Stimulated activated CD4-positive, alpha-beta T cell treated with anti-CD3 and anti-CD28 coated beads, Interleukin-12 subunit alpha, Interleukin-12 subunit beta, amount 100 ng/mL, for 4 hours (primary cell): ENCODE results near the gene C1orf50.
"Not testable (repeated sequence)": the region's sequence is repeated elsewhere in the genome, so short reads cannot be mapped to it uniquely, and the experiment has no call there.

ENCODE experiments used
- DNase-seq: peaks from one replicate; pipeline ENCODE4 v3.0.0-alpha.2; 2020

The C1orf50 gene

DNA sequence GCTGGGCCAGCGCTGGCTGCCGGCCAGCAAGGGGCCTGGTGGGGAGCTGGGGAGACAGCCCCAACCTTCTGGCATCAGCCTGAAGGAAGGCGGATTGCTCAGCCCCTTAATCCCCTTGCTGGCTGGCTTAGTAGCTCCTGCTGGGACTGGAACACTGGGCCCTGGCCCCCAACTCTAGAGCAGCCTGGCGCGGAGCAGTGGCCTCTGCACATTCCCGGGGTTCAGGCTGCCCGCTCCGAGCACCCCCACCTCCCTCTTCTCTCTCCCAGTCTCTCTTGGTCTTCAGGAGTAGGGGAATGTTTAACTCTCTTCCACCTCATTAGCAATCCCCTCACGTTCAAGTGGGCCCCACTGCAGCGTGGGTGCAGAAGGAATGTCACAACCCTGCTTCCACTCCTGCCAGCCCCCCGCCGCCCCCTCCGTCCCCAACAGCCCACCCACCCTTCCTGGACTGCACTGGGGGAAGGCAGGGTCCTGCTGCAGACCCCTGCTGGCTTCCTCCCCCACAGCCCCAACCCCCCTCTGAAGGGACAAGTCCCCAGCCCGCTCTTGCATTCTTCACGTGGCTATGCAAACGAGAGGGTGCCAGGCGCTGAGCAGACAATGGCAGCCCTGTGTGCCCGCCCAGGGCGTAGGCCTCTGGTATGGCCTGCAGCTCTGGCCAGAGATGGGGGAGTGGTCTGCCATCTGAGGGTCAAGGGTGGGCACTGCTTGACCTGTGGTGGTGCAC, 26.0 kb upstream of the C1orf50 start:
- DNase-seq = no peak

GRCh38 chr1:42741706-42742105, 25.3 kb upstream of the C1orf50 start:
- no peak for DNase-seq

- DNase-seq = no peak
Observed at GRCh38 chr1:42742141-42742540, 24.9 kb upstream of the C1orf50 start.

GRCh38 chr1:42742617-42743316, 24.3 kb upstream of the C1orf50 start:
- DNase-seq = no peak

- DNase-seq = no peak
Observed at GRCh38 chr1:42743317-42744147, 23.5 kb upstream of the C1orf50 start.

GRCh38 chr1:42744148-42744413, 23.0 kb upstream of the C1orf50 start:
- DNase-seq = no peak

DNA sequence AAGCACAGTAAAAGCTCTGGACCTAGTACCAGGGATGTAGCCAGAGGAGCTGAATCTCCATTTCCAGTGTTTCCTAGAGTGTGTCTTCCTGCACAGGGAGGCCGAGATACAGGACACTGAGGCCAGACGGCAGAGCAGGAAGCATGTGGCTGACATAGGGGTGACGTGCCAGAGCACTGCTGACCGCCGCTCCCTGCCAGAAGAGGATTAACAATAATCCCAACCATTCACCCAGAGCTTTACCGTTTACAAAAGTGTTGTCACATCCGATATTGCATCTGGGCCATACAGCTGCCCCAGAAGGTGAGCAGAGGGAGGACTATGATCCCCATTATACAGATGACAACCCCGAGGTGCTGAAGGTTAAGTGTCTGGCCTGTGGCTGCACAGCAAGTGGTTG, 21.2 kb upstream of the C1orf50 start:
- DNase-seq = no peak

DNA sequence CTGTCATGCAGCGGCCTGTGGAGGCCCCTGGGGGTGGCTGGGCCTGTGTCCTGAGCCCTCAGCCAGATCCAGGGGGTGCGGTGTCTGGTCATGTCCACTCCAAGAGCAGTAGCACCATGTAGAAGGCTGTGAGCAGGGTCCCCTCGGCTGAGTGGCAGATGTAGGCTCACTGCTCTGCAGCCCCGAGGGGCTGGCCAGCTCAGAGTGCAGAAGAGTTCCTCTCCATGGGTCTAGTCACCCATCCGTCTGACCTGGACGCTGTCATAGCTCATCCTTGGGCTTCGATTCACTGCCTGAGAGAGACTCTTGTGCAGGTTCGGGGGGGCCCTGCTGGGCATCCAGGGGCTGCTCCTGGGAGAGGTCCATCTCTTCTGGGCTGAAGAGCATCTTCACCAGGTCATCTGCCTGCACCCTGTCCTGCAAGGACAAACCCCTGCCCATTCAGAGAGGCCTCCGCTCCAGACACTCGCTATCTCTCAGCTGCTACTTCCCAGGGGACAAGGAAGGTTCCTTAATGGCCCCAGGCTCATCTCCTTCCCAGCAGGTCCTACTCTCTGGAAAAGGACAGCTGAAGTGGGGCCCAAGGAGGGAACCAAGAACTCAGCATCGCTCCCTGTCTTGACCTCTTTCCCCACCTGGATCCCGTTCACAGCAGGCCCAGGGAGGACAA, 20.5 kb upstream of the C1orf50 start:
- no peak for DNase-seq

DNA sequence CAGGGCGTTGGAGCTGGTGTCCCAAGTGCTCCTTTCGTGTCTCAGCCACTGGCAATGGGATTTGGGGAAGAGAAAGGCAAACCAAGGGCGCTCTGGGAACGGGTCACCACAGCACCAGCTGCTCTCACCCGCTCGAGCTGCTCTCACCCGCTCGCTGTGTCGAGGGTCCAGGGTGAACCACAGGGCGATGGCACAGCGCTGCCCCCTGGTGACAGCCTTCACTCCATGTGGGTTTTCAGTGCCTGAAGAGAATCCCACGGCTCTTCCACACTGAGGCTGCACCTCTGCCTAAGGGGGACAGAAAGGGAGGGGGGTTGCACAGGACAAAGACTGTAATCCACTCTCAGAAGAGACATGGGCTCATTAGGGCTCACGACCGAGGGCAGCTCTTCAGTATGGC, 19.9 kb upstream of the C1orf50 start:
- DNase-seq = peak; percentile 50

DNA sequence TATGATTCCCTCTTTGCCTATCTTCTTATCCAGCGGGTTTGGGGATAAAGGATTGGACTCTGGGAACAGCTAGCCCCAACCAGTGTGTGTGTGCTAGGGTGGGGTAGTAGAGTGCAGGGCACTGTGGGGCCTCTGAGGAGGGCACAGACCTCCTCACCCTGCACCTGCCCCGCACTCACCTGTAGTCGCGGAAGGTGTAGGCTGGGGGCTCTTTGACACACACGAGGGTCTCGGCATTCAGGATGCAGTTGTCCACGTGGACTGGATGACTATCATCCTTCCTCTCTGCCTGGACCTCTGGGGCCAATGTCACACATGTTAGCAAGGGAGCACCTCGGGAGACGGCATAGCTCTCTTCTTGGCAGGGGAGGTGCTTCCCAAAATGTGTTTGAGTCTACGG, 19.0 kb upstream of the C1orf50 start:
- DNase-seq = no peak

GRCh38 chr1:42748461-42749410, 18.3 kb upstream of the C1orf50 start:
- DNase-seq = no peak

DNA sequence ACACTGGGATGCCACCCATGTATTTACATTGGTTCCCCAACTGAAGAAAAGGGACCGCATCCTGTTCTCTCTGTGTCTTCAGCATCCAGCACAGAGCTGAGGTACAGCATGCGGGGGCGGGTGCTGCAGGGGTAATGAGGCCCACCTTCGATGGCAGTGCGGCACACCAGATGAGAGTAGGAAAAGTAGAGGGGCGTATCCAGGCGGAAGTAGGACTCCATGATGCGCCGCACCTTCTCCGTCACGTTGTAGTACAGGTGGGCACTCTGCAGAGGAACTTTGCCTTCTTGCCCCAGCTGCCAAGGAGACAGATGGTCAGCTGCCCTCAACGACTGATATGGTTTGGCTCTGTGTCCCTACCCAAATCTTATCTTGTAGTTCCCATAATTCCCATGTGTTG, 17.0 kb upstream of the C1orf50 start:
- no peak for DNase-seq

- not testable (repeated sequence) for DNase-seq
Observed at GRCh38 chr1:42751511-42752070, 15.5 kb upstream of the C1orf50 start.

DNA sequence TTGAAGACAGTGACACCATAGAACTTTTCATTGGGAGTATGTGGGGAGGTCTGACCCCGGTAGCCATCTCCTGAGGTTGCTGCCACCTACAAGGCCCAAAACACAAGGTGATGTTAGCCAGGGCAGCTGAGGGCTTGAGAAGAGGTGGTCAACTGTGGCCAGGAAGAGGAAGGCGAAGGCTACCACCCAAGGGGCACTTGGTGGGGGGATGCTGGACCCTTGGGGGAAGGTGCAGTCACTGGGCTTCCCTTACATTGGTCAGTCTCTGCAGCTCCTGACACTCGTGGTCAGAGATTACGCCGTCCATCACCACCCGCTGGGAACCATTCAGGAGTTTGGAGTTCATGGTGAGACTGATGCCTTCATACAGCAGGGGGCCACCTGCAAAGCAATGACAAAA, 14.8 kb upstream of the C1orf50 start:
- no peak for DNase-seq

DNA sequence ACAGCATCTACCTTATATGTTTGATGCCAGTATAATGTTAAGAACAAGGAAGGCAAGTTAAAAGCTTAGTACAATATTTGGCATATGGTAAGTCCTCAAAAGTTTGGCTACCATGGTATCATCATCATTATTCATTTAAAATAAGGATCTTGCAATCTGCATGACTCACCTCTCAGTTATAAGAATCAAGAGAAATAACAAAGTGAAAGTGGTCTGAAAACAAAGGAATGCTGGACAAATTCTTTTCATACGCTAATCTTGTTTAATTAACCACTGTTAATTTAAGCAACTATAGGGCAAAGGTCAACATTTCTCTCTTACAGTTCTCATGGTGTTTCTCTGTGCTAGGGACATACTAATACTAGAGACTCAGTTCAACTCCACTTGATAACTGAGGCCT, 14.0 kb upstream of the C1orf50 start:
- DNase-seq = no peak

DNA sequence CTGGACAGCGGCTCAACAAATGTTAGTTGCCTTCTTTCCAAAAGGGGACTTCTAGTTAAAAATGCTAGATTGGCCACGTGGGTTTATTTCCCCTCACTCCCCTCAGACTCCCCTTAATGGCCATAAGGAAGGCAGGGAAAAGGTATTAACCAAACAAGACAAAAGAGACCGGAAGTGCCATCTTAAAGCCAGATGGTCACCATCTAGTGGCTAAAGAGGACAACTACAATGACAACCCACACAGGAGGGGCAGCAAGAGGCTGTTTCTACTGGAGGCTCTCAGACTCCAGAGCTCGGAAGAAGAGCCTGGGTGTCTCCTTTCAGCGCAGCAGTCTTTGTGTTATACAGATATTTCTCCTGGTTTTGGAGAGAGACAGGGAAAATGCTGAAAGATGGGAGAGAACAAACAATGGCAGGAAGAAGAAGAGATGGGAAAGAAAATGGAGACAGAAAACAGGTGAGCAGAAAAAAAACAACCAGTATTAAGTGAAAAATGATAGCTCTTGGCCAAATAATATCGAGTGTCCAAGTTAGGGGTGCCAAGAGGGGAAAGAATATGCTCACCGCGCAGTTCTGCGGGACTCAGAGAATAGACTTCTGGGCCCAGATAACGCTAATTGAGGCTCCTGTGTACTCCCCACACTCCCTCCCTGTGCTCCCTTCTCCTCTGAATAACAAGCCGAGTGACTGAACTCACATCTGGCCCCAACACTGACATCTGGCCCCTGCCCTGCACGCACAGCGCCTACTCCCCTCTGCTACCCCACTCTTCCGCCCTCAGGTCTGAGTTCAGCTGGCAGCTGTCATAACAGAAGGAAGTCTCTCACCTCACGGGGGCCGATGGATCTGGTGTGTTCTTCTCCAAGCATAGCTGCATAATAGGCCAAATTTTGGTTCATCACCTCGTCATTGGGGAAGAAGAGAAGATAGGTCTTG, 9.8 kb upstream of the C1orf50 start:
- no peak for DNase-seq

GRCh38 chr1:42757892-42758275, 9.2 kb upstream of the C1orf50 start:
- no peak for DNase-seq

DNA sequence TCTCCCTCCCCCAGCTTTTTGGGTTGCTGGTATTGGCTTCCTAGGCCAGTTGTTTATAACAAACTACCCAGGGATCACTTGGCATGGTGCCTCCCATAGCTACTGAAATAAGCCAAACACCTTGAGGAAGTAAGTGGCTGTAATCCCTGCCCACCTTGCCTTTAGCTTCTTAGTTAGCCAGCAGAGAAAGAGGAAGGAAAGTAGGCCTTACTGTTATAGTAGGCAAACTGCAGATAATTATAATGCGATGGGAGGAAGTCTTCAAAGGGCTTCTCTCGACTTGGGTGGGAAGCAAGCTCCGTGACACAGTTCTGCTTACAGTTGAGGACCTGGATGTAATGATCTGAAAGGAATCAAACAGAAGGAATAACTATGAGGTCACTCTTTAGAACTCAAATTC, 8.4 kb upstream of the C1orf50 start:
- DNase-seq = no peak

- DNase-seq = no peak
Observed at GRCh38 chr1:42759114-42759513, 7.9 kb upstream of the C1orf50 start.

DNA sequence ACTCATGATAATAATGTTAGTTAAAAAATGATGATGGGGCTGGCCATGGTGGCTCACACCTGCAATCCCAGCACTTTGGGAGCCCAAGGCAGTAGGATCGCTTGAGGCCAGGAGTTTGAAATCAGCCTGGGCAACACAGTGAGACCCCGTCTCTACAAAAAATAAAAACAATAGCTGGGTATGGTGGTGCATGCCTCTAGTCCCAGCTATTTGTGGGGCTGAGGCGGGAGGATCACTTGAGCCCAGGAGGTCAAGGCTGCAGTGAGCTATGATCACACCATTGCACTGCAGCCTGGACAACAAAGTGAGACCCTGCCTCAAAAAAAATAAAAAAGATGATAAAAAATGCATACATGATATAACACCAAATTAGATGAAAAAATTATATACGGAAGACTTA, 5.5 kb upstream of the C1orf50 start:
- no peak for DNase-seq

DNA sequence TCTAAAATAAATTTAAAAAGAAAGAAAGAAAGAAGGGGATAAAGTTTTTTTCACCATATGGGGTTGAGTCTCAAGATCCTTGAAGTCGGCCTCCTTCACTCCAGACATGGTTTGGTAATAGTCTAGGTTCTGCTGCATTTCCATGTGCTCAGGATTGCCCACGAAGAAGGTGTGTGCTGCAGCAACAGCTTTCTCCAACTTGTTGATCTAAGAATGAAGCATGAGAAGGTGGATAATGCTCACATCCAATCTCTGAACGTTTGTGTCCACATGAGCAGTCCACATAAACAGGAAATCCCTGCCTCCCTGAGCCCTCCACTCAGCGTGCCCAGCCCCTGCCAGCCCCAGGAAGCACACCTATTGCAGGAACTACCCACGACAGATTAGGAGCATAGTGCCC, 4.8 kb upstream of the C1orf50 start:
- no peak for DNase-seq
